Stimulated activated CD8-positive, alpha-beta memory T cell treated with anti-CD3 and anti-CD28 coated beads, Interleukin-7, amount 100 ng/mL, for 4 hours (primary cell): Measurements from ENCODE around the gene MDN1.

Source experiments
- DNase-seq, 2 donors: peaks; one replicate each; pipeline ENCODE4 v3.0.0-alpha.2; 2020; ENCODE audit warnings: low read depth in 2 of 2

MDN1 gene

GRCh38 chr6:89597988-89598387 lies 221.6 kb downstream of the MDN1 start:
- no peak for DNase-seq

DNA sequence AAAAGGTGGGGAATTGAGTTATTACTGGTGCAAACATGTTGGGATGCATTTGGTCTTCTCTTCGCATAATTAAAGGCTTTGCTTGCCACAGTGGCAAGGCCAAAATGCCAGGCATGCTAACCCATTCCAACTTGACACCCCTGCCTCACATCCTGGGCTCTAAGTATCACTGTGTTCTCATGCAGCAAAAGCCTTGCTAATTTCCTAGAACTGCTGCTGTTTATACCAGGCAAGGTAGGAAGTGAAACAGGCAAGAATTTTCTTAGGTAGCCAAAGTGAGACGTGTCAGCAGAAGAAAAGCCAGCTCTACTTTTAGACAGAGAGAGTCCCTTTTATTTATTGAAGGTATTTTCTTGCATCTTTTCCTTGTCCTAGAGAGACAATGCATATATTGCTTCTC lies 222.2 kb downstream of the MDN1 start:
- no peak for DNase-seq

DNA sequence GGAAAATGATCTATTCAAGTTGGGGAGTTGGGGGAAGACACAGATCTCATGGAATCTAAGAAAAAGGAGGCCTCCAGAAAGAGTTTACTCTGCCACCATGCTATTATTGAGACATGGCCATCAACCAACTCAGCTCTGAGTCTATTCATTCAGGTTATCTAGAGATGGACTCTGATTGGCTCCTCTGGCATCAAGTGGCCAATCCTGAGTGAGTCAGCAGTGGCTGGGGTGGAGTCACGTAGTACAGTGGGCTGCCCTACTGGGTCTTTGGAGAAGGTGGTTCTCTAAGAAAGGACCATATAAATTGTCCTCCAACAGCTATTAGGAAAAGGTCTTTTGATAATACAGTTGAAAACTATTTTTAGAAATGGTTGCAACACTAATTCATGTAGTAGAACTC lies 223.1 kb downstream of the MDN1 start:
- no peak for DNase-seq

DNA sequence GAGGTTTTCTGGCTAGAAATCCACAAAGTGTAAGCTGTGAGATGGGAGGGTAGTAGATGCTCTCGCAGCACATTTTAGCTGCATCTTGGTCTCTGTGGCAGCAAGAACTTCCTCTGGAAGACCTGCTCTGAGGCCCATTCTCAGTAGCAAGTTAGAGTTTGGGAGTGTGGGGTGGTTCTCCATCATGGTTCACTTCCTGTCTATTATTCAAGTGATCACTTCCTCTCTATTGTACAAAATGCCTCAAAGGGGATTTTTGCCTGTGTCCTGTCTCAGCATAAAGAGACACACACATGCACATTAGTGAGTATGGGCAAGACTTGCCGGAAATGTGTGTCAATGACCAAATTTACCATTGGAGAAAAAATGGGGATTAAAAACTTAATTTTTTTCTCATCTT lies 223.5 kb downstream of the MDN1 start:
- DNase-seq: no peak
